Erythroblast (primary cell): Measurements from ENCODE around the gene FNDC3B.

Source experiments
- GATA1 ChIP-seq: IDR thresholded peaks from 2 replicates; pipeline ENCODE4 v1.6.1; 2011; ENCODE audit warnings: low read depth, mild to moderate bottlenecking, control low read depth, low read length, moderate library complexity
- POLR2A ChIP-seq: IDR thresholded peaks from 2 replicates; pipeline ENCODE4 v1.6.1; 2011; ENCODE audit warnings: mild to moderate bottlenecking, low read length

DNA sequence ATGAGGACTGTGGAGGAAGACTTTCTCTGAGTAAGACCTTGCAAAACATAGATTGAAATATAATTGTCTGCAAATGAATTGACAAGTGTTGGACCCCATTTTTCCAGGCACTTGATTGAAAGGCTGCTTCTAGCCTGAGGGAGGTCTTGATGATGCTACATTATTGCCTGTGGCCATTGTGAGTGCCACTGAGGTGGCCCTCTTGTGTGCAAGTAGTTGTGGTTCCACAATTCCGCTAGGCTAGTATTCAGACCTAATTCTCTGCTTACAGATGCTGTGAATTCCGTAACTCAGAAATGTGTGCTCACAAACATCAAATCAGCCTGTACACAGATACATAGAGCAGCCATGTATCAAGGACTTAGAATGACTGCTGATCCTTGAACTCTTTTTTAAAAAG lies 34.7 kb downstream of the FNDC3B start:
- TF ChIP-seq POLR2A, result no peak
- TF ChIP-seq GATA1, result no peak
